ENCODE measurements around the gene WDR91.

Gene WDR91

DNA sequence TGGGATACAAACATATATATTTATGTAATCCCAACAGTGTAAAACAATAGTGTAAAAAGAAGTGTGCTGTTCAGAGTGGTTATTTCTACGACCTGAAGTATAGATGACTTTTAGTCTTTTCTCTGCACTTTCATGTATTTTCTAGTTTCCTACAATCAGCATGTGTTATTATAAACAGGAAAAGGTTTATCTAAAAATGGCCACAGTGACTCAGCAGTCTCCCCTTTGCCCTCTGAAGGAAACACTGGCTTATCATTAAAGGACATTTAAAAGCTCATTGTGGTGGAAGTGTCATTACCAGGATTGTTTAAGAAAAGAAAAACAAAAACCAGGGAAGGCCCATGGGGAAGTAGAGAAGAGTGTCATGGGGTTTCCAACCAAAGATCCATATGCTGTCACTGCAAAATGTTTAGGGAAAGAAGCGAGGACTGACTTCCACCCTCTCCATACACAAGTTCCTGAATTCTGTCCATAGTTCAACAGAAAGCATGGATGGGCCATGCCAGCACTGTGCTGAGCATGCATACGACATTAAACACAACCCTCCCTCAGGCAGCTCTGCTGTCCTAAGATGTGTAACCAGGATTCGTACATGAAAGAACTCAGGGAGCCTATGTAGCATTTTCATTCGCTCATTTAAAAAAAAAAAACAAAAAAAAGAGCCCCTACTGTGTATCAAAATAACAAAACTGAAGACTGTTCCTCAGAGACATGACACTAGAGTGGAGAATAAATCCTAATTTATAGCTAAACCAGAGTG is 51.0 kb downstream of the WDR91 start:
- DNase-seq (ENCODE audit: insufficient read length, low spot score): no peak
- TF ChIP-seq POLR2A (IDR thresholded peaks at IDR 0.05; ENCODE audit: low read depth, low read length): no peak
- FAIRE-seq: no peak

DNA sequence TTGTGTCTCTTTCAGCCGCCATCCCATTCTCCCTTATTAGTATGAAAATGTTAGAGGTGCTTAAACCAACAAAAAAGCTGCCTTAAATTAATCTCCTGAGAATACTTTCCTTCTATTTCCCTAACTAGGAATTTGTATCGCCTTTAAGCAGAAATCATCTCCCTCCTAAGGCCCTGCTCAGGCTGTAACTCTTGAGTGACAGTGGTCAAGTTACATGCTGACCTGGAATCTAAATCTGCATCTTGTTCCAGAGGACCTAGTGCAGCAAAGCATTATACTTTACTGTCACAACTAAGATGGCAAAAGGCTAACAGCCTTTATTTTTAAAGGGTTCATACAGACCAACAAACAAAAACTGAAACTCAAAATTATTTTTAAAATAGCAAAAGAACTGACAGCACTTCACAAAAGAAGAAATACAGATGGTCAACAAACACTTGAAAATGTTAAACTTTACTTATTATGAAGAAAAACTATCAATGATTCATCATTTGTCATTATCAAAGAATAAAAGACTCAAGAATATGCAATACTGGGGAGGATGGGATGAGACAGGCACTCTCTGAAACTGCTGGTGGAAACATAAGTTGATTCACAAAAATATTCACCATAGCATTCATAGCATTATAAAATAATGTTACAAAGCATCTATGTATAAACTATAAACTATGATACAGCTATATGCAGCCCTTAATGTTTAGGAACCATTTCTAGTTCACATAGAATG is 51.8 kb downstream of the WDR91 start:
- TF ChIP-seq POLR2A (IDR thresholded peaks at IDR 0.05; ENCODE audit: low read depth, low read length): no peak
- FAIRE-seq (no peak), DNase-seq (ENCODE audit: insufficient read length, low spot score) (no peak)

GRCh38 chr7:135158874-135159273 is 52.5 kb downstream of the WDR91 start:
- TF ChIP-seq POLR2A (IDR thresholded peaks at IDR 0.05; ENCODE audit: low read depth, low read length): no peak
- DNase-seq (ENCODE audit: insufficient read length, low spot score) (no peak), FAIRE-seq (no peak)

- DNase-seq (ENCODE audit: insufficient read length, low spot score): no peak
- no peak for TF ChIP-seq POLR2A (IDR thresholded peaks at IDR 0.05; ENCODE audit: low read depth, low read length)
- FAIRE-seq: no peak
Observed at GRCh38 chr7:135158141-135158655, 53.1 kb downstream of the WDR91 start.

- TF ChIP-seq POLR2A (IDR thresholded peaks at IDR 0.05; ENCODE audit: low read depth, low read length): no peak
- FAIRE-seq: no peak
Observed at GRCh38 chr7:135156290-135156689, 55.0 kb downstream of the WDR91 start.

DNA sequence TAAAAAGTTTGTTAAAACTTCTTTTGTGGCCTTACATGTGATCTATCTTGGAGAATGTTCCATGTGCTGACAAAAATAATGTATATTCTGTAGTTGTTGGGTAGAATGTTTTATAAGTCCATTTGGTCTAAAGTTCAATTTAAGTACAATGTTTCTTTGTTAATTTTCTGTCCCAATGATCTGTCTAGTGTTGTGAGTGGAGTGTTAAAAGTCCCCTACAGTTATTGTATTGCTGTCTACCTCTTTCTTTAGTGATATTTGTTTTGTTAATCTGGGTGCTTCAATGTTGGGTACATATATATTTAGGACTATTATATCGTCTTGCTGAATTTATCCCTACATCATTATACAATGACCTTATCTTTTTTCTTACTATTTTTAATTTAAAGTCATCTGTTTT is 56.6 kb downstream of the WDR91 start:
- TF ChIP-seq POLR2A (IDR thresholded peaks at IDR 0.05; ENCODE audit: low read depth, low read length): no peak
- DNase-seq (ENCODE audit: insufficient read length, low spot score) (no peak), FAIRE-seq (no peak)

More at GRCh38 chr7:135156290-135156689, 55.0 kb downstream of the WDR91 start:
- DNase-seq (ENCODE audit: insufficient read length, low spot score): no peak

GRCh38 chr7:135152442-135152841 is 58.9 kb downstream of the WDR91 start:
- TF ChIP-seq POLR2A (IDR thresholded peaks at IDR 0.05; ENCODE audit: low read depth, low read length): no peak
- no peak for DNase-seq (ENCODE audit: insufficient read length, low spot score)
- no peak for FAIRE-seq

DNA sequence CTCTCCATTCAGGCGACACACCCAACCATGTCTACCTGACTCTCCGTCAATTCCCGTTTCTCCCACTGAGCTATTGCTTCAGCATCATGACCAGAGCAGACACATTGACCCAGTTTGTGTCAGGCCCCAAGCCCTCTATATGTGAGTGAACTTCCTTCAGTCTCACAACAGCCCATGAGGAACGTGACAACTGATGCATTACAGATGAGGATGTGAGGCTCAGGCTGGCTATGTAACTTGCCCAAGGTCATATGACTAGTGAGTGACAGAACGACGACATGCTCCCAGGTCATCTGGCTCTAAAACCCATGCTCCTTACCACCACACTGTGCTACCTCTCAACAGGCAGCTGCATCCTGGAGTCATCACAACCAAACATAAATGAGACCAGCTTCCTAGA is 59.8 kb downstream of the WDR91 start:
- no peak for DNase-seq (ENCODE audit: insufficient read length, low spot score)
- no peak for TF ChIP-seq POLR2A (IDR thresholded peaks at IDR 0.05; ENCODE audit: low read depth, low read length)
- no peak for FAIRE-seq

GRCh38 chr7:135151132-135151531 is 60.2 kb downstream of the WDR91 start:
- TF ChIP-seq POLR2A (IDR thresholded peaks at IDR 0.05; ENCODE audit: low read depth, low read length): no peak
- no peak for FAIRE-seq
- DNase-seq (ENCODE audit: insufficient read length, low spot score): no peak

DNA sequence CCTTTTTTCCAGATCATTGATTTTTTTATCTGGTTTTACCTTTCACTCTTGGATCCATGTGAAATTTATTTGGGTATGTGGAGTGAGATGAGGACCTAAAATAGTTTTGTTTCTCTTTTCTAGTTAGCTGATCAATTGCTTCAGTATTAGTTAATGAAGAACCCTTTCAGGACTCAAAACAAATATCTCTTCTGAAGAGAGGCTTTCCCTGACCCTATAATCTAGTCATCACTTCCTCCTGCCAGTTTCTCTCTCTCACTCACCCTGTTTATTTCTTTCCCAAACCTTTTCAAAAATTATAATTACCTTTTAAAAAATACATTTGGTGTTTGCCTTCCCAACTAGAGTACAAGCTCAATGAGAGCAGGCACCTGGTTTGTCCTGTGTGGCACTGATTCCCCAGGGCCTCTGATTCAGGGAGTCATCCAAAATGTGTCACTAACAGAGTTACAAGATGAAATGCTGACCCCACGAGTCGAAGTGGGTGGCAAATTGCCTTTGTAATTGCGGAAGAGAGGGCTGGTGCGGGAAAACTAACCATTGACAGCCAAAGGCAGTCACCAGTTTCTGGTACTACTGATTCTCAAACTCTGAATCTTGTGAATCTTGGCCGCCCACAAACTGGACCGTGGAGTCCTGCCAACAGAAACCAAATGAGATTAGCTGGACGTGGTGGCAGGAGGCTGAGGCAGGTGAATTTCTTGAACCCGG is 61.1 kb downstream of the WDR91 start:
- TF ChIP-seq POLR2A (IDR thresholded peaks at IDR 0.05; ENCODE audit: low read depth, low read length): no peak
- FAIRE-seq: no peak

DNA sequence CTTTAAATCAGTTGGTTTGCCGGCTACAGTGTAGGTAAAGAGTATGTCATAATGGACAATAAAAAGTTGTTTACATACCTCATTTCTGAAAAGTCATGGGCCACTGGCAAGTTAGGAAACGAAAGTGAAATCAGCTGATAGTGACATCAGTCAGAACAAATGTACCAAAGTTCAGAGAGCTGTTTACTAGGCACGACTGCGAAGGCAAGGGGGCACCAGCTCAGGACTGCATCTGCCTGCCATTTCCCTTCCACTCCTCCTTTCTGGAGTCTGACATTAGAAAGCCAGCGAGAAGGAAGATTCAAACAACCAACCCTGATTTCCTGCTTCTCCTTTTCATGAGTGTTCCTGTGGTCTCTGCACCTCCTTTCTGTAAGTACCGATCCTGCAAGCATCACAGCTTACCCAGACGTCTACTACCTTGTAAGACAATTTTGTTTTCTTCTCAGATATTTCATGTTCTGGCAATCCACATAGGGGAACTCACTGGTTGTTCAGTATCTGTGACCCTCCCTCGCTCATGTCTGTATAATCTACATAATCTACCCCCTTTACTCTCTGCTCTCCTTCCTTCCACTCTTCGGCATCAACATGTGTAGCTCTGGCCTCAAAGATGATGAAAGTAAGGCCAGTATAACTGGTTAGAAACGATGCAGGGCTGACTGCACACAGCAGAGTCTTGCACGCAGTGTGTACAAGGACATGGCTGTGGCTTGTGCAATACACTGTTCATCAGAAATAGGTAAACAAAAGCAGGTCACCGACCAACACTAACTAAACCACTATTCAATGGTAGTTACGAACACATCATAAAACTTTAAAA is 63.2 kb downstream of the WDR91 start, which contains the start of gene TMEM140:
TMEM140 (plus strand) TSS at position 174 of the 823 bp plus-strand sequence. CDS start 16,370 bp downstream, outside the sequence.
- DNase-seq (ENCODE audit: insufficient read length, low spot score) (no peak), FAIRE-seq (peak; percentile 73)
- TF ChIP-seq POLR2A (IDR thresholded peaks at IDR 0.05; ENCODE audit: low read depth, low read length): no peak

More for the DNA sequence above, 61.1 kb downstream of the WDR91 start:
- DNase-seq (ENCODE audit: insufficient read length, low spot score): no peak

- DNase-seq (ENCODE audit: insufficient read length, low spot score): no peak
- FAIRE-seq: no peak
- TF ChIP-seq POLR2A (IDR thresholded peaks at IDR 0.05; ENCODE audit: low read depth, low read length): no peak
Observed at GRCh38 chr7:135147341-135147898, 63.9 kb downstream of the WDR91 start.
